ENCODE data around the gene PRKG1. TPM values are rescaled to one million over a fixed set of nuclear protein-coding genes. Genes with fewer than 3 reads are reported as not detected.
A peak's percentile ranks its signal among the peaks of the same experiment; 100 is the strongest.

PRKG1 gene
- total RNA-seq, 1 donor = 67.3 TPM

GRCh38 chr10:51215951-51216834, 141.9 kb downstream of the PRKG1 start:
- DNase-seq (ENCODE audit: low read depth in 2 of 3, low spot score in 2 of 3) = no peak

GRCh38 chr10:51217505-51217904, 143.2 kb downstream of the PRKG1 start:
- DNase-seq (ENCODE audit: low read depth in 2 of 3, low spot score in 2 of 3) = no peak

GRCh38 chr10:51224671-51225161, 150.4 kb downstream of the PRKG1 start:
- no peak for DNase-seq (ENCODE audit: low read depth in 2 of 3, low spot score in 2 of 3)

- DNase-seq (ENCODE audit: low read depth in 2 of 3, low spot score in 2 of 3) = peak in 1 of 3 donors; percentile 23
Measured at GRCh38 chr10:51227897-51228713, 153.8 kb downstream of the PRKG1 start.

- DNase-seq (ENCODE audit: low read depth in 2 of 3, low spot score in 2 of 3) = no peak
Measured at GRCh38 chr10:51228714-51229100, 154.4 kb downstream of the PRKG1 start.

- DNase-seq (ENCODE audit: low read depth in 2 of 3, low spot score in 2 of 3) = no peak
Measured at GRCh38 chr10:51230887-51231585, 156.7 kb downstream of the PRKG1 start.

GRCh38 chr10:51231754-51232153, 157.5 kb downstream of the PRKG1 start:
- DNase-seq (ENCODE audit: low read depth in 2 of 3, low spot score in 2 of 3) = no peak

GRCh38 chr10:51233337-51234100, 159.2 kb downstream of the PRKG1 start:
- no peak for DNase-seq (ENCODE audit: low read depth in 2 of 3, low spot score in 2 of 3)

- no peak for DNase-seq (ENCODE audit: low read depth in 2 of 3, low spot score in 2 of 3)
Measured at GRCh38 chr10:51235865-51236264, 161.6 kb downstream of the PRKG1 start.

- DNase-seq (ENCODE audit: low read depth in 2 of 3, low spot score in 2 of 3) = no peak
Measured at GRCh38 chr10:51239006-51239405, 164.7 kb downstream of the PRKG1 start.

GRCh38 chr10:51241461-51241860, 167.2 kb downstream of the PRKG1 start:
- no peak for DNase-seq (ENCODE audit: low read depth in 2 of 3, low spot score in 2 of 3)

GRCh38 chr10:51242393-51242792, 168.1 kb downstream of the PRKG1 start:
- no peak for DNase-seq (ENCODE audit: low read depth in 2 of 3, low spot score in 2 of 3)

- DNase-seq (ENCODE audit: low read depth in 2 of 3, low spot score in 2 of 3) = no peak
Measured at GRCh38 chr10:51244309-51244708, 170.0 kb downstream of the PRKG1 start.

GRCh38 chr10:51244748-51245490, 170.6 kb downstream of the PRKG1 start:
- DNase-seq (ENCODE audit: low read depth in 2 of 3, low spot score in 2 of 3) = no peak

GRCh38 chr10:51246156-51246555, 171.9 kb downstream of the PRKG1 start:
- DNase-seq (ENCODE audit: low read depth in 2 of 3, low spot score in 2 of 3) = peak in 1 of 3 donors; percentile 37

- peak in 1 of 3 donors; percentile 35 for DNase-seq (ENCODE audit: low read depth in 2 of 3, low spot score in 2 of 3)
Measured at GRCh38 chr10:51250278-51250920, 176.1 kb downstream of the PRKG1 start.

- no peak for DNase-seq (ENCODE audit: low read depth in 2 of 3, low spot score in 2 of 3)
Measured at GRCh38 chr10:51251110-51251509, 176.8 kb downstream of the PRKG1 start.

- no peak for DNase-seq (ENCODE audit: low read depth in 2 of 3, low spot score in 2 of 3)
Measured at GRCh38 chr10:51255381-51255780, 181.1 kb downstream of the PRKG1 start.
